ENCODE results near the gene RARRES1. TPM values are rescaled to one million over a fixed set of nuclear protein-coding genes. Genes with fewer than 3 reads are reported as not detected.
"Not testable (repeated sequence)": the region's sequence is repeated elsewhere in the genome, so short reads cannot be mapped to it uniquely, and the experiment has no call there.

Gene RARRES1
- total and polyA plus RNA-seq, 4 donors = 2.6 to 10.2 (median 3.7) TPM

DNA sequence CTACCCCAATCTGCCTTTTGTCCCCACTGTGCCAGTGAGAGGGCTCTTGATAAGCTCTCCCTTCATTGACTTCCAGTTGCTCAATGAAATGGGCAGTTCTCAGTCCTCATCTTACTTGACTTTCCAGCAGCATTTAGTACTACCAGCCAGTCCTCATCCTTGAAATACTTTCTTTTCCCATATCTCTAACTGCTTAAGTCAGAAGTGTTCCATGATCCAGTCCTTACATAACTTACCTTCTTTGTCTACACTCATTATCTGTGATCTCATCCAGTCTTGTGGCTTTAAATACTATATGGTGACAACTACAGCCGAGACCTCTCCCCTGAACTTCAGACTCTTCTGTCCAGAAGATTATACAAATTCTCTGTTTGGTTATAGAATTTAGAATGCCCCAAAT, 28.7 kb downstream of the RARRES1 start:
- Histone ChIP-seq H3K4me3 (ENCODE audit: low read depth, low read length) (no peak overlapping the region), H3K27me3 (ENCODE audit: control insufficient read depth, insufficient read depth, low read length) (no peaks in the 10 kb centered on the region), H3K9me3 (ENCODE audit: control insufficient read depth, insufficient read depth, low read length) (no peaks in the 10 kb centered on the region), H3K36me3 (ENCODE audit: control insufficient read depth, insufficient read depth, low read length) (peaks cover under 1% of the 10 kb centered on the region), H3K27ac (ENCODE audit: low read depth, low read length) (no peak overlapping the region), H3K4me1 (ENCODE audit: control insufficient read depth, insufficient read depth, low read length) (no peaks in the 10 kb centered on the region)
- WGBS (ENCODE audit: insufficient coverage) = no CpG with 5 or more reads among the region's 1 CpG
- no peak for DNase-seq (ENCODE audit: low read depth in 4 of 6, low spot score in 6 of 6)

DNA sequence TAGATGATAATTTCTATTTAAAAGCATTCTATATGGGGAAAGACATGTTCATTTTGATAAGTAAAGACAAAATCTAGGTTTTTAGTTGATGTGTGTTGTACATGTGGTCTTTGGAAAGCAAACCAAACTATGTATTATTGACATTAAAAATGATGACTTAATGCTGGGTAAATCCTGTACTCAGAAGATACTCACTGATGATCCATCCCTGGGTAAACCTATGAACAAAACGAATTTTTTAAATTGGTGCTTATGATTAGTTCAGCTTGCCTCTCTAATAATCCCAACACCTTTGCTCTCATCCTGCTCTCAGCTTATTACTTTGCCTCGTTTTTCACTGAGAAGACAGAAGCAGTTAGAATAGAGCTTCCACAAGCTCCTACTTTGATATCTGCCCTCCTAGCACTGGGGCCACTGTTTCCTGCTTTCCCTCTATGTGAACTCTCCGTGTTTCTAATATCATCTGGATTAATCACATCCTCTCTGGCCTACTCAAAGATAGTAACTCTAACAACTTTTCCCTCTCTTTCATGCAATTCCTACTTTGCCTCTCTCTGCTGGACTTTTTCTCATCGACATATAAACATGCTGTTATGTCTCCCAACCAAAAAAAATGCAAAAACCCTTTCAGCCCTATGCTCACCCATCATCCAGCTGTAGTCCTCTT, 29.3 kb downstream of the RARRES1 start:
- Histone ChIP-seq H3K4me3 (ENCODE audit: low read depth, low read length) (no peak overlapping the region), H3K9me3 (ENCODE audit: control insufficient read depth, insufficient read depth, low read length) (no peaks in the 10 kb centered on the region), H3K36me3 (ENCODE audit: control insufficient read depth, insufficient read depth, low read length) (no peaks in the 10 kb centered on the region), H3K27me3 (ENCODE audit: control insufficient read depth, insufficient read depth, low read length) (no peaks in the 10 kb centered on the region), H3K4me1 (ENCODE audit: control insufficient read depth, insufficient read depth, low read length) (no peaks in the 10 kb centered on the region), H3K27ac (ENCODE audit: low read depth, low read length) (no peak overlapping the region)
- DNase-seq (ENCODE audit: low read depth in 4 of 6, low spot score in 6 of 6) = no peak
- WGBS (ENCODE audit: insufficient coverage) = 96% methylated on average over 2 of the region's 4 CpGs

- no peaks in the 10 kb centered on the region for H3K4me1 ChIP-seq (ENCODE audit: control insufficient read depth, insufficient read depth, low read length)
- no peak for DNase-seq (ENCODE audit: low read depth in 4 of 6, low spot score in 6 of 6)
- no peaks in the 10 kb centered on the region for H3K27me3 ChIP-seq (ENCODE audit: control insufficient read depth, insufficient read depth, low read length)
- no peak overlapping the region for H3K27ac ChIP-seq (ENCODE audit: low read depth, low read length)
- no peaks in the 10 kb centered on the region for H3K9me3 ChIP-seq (ENCODE audit: control insufficient read depth, insufficient read depth, low read length)
- WGBS (ENCODE audit: insufficient coverage) = 100% methylated on average over 1 of the region's 4 CpGs
- H3K4me3 ChIP-seq (ENCODE audit: low read depth, low read length) = no peak overlapping the region
- H3K36me3 ChIP-seq (ENCODE audit: control insufficient read depth, insufficient read depth, low read length) = no peaks in the 10 kb centered on the region
These were observed 30.7 kb downstream of the RARRES1 start for GRCh38 chr3:158701420-158702065.

DNA sequence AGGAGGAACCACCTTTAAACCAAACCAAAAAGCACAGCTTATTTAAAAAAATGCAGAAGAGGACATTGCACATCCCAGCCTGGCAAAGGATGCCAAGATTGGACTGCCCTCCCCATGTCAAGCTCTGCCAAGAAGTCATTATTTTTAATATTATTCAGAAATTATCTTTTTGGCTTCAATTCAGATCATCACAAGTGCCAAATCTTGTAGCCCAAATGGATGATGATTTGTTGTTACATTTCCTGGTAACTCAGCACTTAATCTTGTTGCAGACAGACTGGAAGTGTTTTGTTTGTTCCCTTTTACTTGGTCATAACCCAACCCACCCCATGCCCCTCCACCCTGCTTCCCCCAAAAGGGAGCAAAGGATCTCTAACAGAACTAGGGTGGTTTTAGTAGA, 31.7 kb downstream of the RARRES1 start:
- no peak overlapping the region for H3K4me3 ChIP-seq (ENCODE audit: low read depth, low read length)
- DNase-seq (ENCODE audit: low read depth in 4 of 6, low spot score in 6 of 6) = peak in 2 of 6 donors; percentile 4 to 62
- no peaks in the 10 kb centered on the region for H3K9me3 ChIP-seq (ENCODE audit: control insufficient read depth, insufficient read depth, low read length)
- no peaks in the 10 kb centered on the region for H3K4me1 ChIP-seq (ENCODE audit: control insufficient read depth, insufficient read depth, low read length)
- no peaks in the 10 kb centered on the region for H3K27me3 ChIP-seq (ENCODE audit: control insufficient read depth, insufficient read depth, low read length)
- H3K27ac ChIP-seq (ENCODE audit: low read depth, low read length) = no peak overlapping the region
- no peaks in the 10 kb centered on the region for H3K36me3 ChIP-seq (ENCODE audit: control insufficient read depth, insufficient read depth, low read length)

GRCh38 chr3:158696618-158697017, 35.6 kb downstream of the RARRES1 start:
- no peaks in the 10 kb centered on the region for H3K27me3 ChIP-seq (ENCODE audit: control insufficient read depth, insufficient read depth, low read length)
- H3K9me3 ChIP-seq (ENCODE audit: control insufficient read depth, insufficient read depth, low read length) = no peaks in the 10 kb centered on the region
- H3K27ac ChIP-seq (ENCODE audit: low read depth, low read length) = no peak overlapping the region
- WGBS (ENCODE audit: insufficient coverage) = no CpG with 5 or more reads among the region's 2 CpGs
- H3K4me1 ChIP-seq (ENCODE audit: control insufficient read depth, insufficient read depth, low read length) = no peaks in the 10 kb centered on the region
- no peak overlapping the region for H3K4me3 ChIP-seq (ENCODE audit: low read depth, low read length)
- no peaks in the 10 kb centered on the region for H3K36me3 ChIP-seq (ENCODE audit: control insufficient read depth, insufficient read depth, low read length)
- DNase-seq (ENCODE audit: low read depth in 4 of 6, low spot score in 6 of 6) = no peak

GRCh38 chr3:158693866-158694456, 38.3 kb downstream of the RARRES1 start:
- not testable (repeated sequence) for H3K27ac ChIP-seq (ENCODE audit: low read depth, low read length); H3K4me3 ChIP-seq (ENCODE audit: low read depth, low read length); H3K27me3 ChIP-seq (ENCODE audit: control insufficient read depth, insufficient read depth, low read length); H3K4me1 ChIP-seq (ENCODE audit: control insufficient read depth, insufficient read depth, low read length); H3K9me3 ChIP-seq (ENCODE audit: control insufficient read depth, insufficient read depth, low read length); DNase-seq (ENCODE audit: low read depth in 4 of 6, low spot score in 6 of 6); H3K36me3 ChIP-seq (ENCODE audit: control insufficient read depth, insufficient read depth, low read length)
- 100% methylated on average over 1 of the region's 3 CpGs for WGBS (ENCODE audit: insufficient coverage)

DNA sequence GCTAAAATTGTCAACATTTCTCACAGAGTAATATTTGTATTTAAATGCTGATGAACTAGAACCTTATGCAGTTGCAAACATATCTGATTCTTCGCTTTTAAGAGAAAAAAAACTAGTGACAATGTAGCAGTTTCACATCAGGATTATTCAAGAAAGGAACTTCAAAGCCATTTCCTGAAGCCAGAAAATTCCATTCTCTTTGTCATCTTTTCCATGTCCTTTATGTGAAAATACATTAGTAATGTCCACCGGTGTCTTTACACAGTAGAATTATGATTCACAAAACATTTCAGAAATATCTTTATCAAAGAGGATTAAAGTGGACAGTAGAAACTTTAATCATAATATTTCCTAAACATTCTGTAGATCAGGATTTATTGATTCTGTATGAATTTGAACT, 47.1 kb downstream of the RARRES1 start:
- H3K36me3 ChIP-seq (ENCODE audit: control insufficient read depth, insufficient read depth, low read length) = peaks cover 3% of the 10 kb centered on the region
- WGBS (ENCODE audit: insufficient coverage) = no CpG with 5 or more reads among the region's 2 CpGs
- H3K9me3 ChIP-seq (ENCODE audit: control insufficient read depth, insufficient read depth, low read length) = no peaks in the 10 kb centered on the region
- no peaks in the 10 kb centered on the region for H3K27me3 ChIP-seq (ENCODE audit: control insufficient read depth, insufficient read depth, low read length)
- no peak overlapping the region for H3K27ac ChIP-seq (ENCODE audit: low read depth, low read length)
- no peak for DNase-seq (ENCODE audit: low read depth in 4 of 6, low spot score in 6 of 6)
- H3K4me1 ChIP-seq (ENCODE audit: control insufficient read depth, insufficient read depth, low read length) = no peaks in the 10 kb centered on the region
- H3K4me3 ChIP-seq (ENCODE audit: low read depth, low read length) = no peak overlapping the region

- Histone ChIP-seq H3K4me3 (ENCODE audit: low read depth, low read length) (no peak overlapping the region), H3K27ac (ENCODE audit: low read depth, low read length) (no peak overlapping the region), H3K4me1 (ENCODE audit: control insufficient read depth, insufficient read depth, low read length) (no peaks in the 10 kb centered on the region), H3K27me3 (ENCODE audit: control insufficient read depth, insufficient read depth, low read length) (no peaks in the 10 kb centered on the region), H3K36me3 (ENCODE audit: control insufficient read depth, insufficient read depth, low read length) (peaks cover 3% of the 10 kb centered on the region), H3K9me3 (ENCODE audit: control insufficient read depth, insufficient read depth, low read length) (no peaks in the 10 kb centered on the region)
- no CpG with 5 or more reads among the region's 5 CpGs for WGBS (ENCODE audit: insufficient coverage)
- no peak for DNase-seq (ENCODE audit: low read depth in 4 of 6, low spot score in 6 of 6)
These were observed 48.9 kb downstream of the RARRES1 start for GRCh38 chr3:158683230-158683962.

- no CpG with 5 or more reads among the region's 2 CpGs for WGBS (ENCODE audit: insufficient coverage)
- no peak overlapping the region for H3K4me3 ChIP-seq (ENCODE audit: low read depth, low read length)
- no peaks in the 10 kb centered on the region for H3K9me3 ChIP-seq (ENCODE audit: control insufficient read depth, insufficient read depth, low read length)
- no peak overlapping the region for H3K27ac ChIP-seq (ENCODE audit: low read depth, low read length)
- no peak for DNase-seq (ENCODE audit: low read depth in 4 of 6, low spot score in 6 of 6)
- peaks cover 5% of the 10 kb centered on the region for H3K36me3 ChIP-seq (ENCODE audit: control insufficient read depth, insufficient read depth, low read length)
- no peaks in the 10 kb centered on the region for H3K27me3 ChIP-seq (ENCODE audit: control insufficient read depth, insufficient read depth, low read length)
- no peaks in the 10 kb centered on the region for H3K4me1 ChIP-seq (ENCODE audit: control insufficient read depth, insufficient read depth, low read length)
These were observed 51.4 kb downstream of the RARRES1 start for GRCh38 chr3:158680861-158681260.
